ENCODE data around the gene C16orf90.

The C16orf90 gene

GRCh38 chr16:3513892-3514583 lies 18.7 kb upstream of the C16orf90 start:
- no peak overlapping the region for H3K4me3 ChIP-seq (ENCODE audit: low read depth, low read length)
- no peak for TF ChIP-seq CTCF (IDR thresholded peaks at IDR 0.05; ENCODE audit: low read depth, low read length)

- TF ChIP-seq CTCF (IDR thresholded peaks at IDR 0.05; ENCODE audit: low read depth, low read length): no peak
- no peak overlapping the region for H3K4me3 ChIP-seq (ENCODE audit: low read depth, low read length)
These were observed 16.2 kb upstream of the C16orf90 start for GRCh38 chr16:3511286-3512180.

- no peak overlapping the region for H3K4me3 ChIP-seq (ENCODE audit: low read depth, low read length)
- no peak for TF ChIP-seq CTCF (IDR thresholded peaks at IDR 0.05; ENCODE audit: low read depth, low read length)
These were observed 15.1 kb upstream of the C16orf90 start for GRCh38 chr16:3510416-3510815.

DNA sequence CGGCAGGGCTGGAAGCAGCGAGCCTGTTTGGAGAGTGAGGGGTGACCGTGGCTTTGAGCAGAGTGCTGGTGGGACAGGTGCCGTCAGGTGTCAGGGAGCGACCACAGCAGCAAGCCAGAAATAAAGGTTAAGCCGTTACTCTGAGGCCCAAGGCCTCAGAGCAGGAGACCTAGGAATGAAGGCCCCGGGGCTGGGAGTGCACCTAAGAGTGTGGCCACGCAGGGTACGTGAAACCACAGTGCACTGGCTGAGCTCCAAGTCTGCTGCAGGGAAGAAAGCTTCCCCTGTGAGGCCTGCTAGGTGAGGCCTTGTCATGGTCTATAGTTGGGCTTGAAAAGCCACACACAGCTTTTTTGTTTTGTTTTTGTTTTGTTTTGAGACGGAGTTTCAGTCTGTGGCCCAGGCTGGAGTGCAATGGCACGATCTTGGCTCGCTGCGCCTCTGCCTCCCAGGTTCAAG lies 14.2 kb upstream of the C16orf90 start:
- TF ChIP-seq CTCF (IDR thresholded peaks at IDR 0.05; ENCODE audit: low read depth, low read length): no peak
- no peak overlapping the region for H3K4me3 ChIP-seq (ENCODE audit: low read depth, low read length)

GRCh38 chr16:3508736-3509135 lies 13.4 kb upstream of the C16orf90 start:
- TF ChIP-seq CTCF (IDR thresholded peaks at IDR 0.05; ENCODE audit: low read depth, low read length): no peak
- no peak overlapping the region for H3K4me3 ChIP-seq (ENCODE audit: low read depth, low read length)

GRCh38 chr16:3503523-3503922 lies 8.2 kb upstream of the C16orf90 start:
- no peak overlapping the region for H3K4me3 ChIP-seq (ENCODE audit: low read depth, low read length)
- TF ChIP-seq CTCF (IDR thresholded peaks at IDR 0.05; ENCODE audit: low read depth, low read length): no peak
